Endodermal cell (in vitro differentiated cells): ENCODE results near the gene ABI3. TPM values are rescaled to one million over a fixed set of nuclear protein-coding genes. Genes with fewer than 3 reads are reported as not detected.

Experiments
- DNase-seq: peaks from one replicate; pipeline ENCODE4 v3.0.0-alpha.2; 2017
- H3K27ac ChIP-seq: 2 replicates; pipeline ENCODE4 v1.5.1; 2013; ENCODE audit warnings: mild to moderate bottlenecking, low read depth, low read length, moderate library complexity
- H3K27me3 ChIP-seq: 2 replicates; pipeline ENCODE4 v1.6.1; 2013; ENCODE audit warnings: mild to moderate bottlenecking, low read length, moderate library complexity; ENCODE audit not compliant: insufficient read depth, control insufficient read depth, poor library complexity, severe bottlenecking
- H3K36me3 ChIP-seq: 2 replicates; pipeline ENCODE4 v1.7.0; 2013; ENCODE audit warnings: mild to moderate bottlenecking, low read length, moderate library complexity; ENCODE audit not compliant: control insufficient read depth, insufficient read depth
- H3K4me1 ChIP-seq: one replicate; pipeline ENCODE4 v1.7.0; 2013; ENCODE audit warnings: low read length; ENCODE audit not compliant: control insufficient read depth, insufficient read depth
- H3K4me3 ChIP-seq: 2 replicates; pipeline ENCODE4 v1.5.1; 2013; ENCODE audit warnings: mild to moderate bottlenecking, low read length, moderate library complexity
- H3K9ac ChIP-seq: 2 replicates; pipeline ENCODE4 v1.6.1; 2013; ENCODE audit warnings: mild to moderate bottlenecking, low read length, moderate library complexity; ENCODE audit not compliant: poor library complexity, severe bottlenecking; ENCODE audit errors: extremely low read depth
- H3K9me3 ChIP-seq: 2 replicates; pipeline ENCODE4 v1.6.1; 2013; ENCODE audit warnings: mild to moderate bottlenecking, low read length, moderate library complexity; ENCODE audit not compliant: control insufficient read depth
- H3K27ac Mint-ChIP-seq: 2 replicates; pipeline ENCODE4 v1.8.0; 2020; ENCODE audit warnings: mixed read lengths
- H3K27me3 Mint-ChIP-seq: 2 replicates; pipeline ENCODE4 v1.8.0; 2021; ENCODE audit warnings: mild to moderate bottlenecking, mixed read lengths; ENCODE audit not compliant: insufficient read depth
- H3K36me3 Mint-ChIP-seq: 2 replicates; pipeline ENCODE4 v1.8.0; 2020; ENCODE audit warnings: low read depth, mixed read lengths
- H3K4me1 Mint-ChIP-seq: 2 replicates; pipeline ENCODE4 v1.8.0; 2020; ENCODE audit warnings: mixed read lengths
- H3K4me3 Mint-ChIP-seq: 2 replicates; pipeline ENCODE4 v1.8.0; 2020; ENCODE audit warnings: mild to moderate bottlenecking, moderate library complexity, mixed read lengths
- H3K9me3 Mint-ChIP-seq: 2 replicates; pipeline ENCODE4 v1.8.0; 2020; ENCODE audit warnings: mild to moderate bottlenecking, mixed read lengths
- CTCF ChIP-seq: fragments of 200-600 bp; sonication (generic); conservative IDR thresholded peaks from 2 replicates; pipeline ENCODE4 v1.5.0; 2021; ENCODE audit warnings: antibody characterized with exemption, mild to moderate bottlenecking
- WGBS, 2 experiments: methylation state at CpG; one replicate each; pipeline versions ENCODE4 v1.1.5 to v1.1.7; 2013; ENCODE audit warnings: missing lambda C conversion rate in 2 of 2, mixed read lengths in 1 of 2; ENCODE audit not compliant: insufficient coverage in 1 of 2, insufficient read length in 1 of 2; 5-methylcytosine and 5-hydroxymethylcytosine counted together
- total RNA-seq, 2 donors: library from RNA; stranded (reverse); fragmentation: NEBNext Ultra II Directional in 1 of 2; extraction: Animal tissue kit (Norgen Biotek cat#: 25700) in 1 of 2; gene quantifications; 2 replicates in 1 of 2; 3 replicates in 1 of 2; pipeline ENCODE4 v1.2.1, GENCODE V29; 2021

The ABI3 gene
- total RNA-seq, 2 donors from 2014 or later, result 0.58 to 1.7 TPM

- Histone ChIP-seq H3K27ac (no peak overlapping the region), H3K4me3 (no peak overlapping the region), H3K9ac (no peak overlapping the region), H3K9me3 (no peaks in the 10 kb centered on the region), H3K36me3 (no peaks in the 10 kb centered on the region), H3K27me3 (no peaks in the 10 kb centered on the region), H3K4me1 (no peaks in the 10 kb centered on the region)
- Mint-ChIP-seq H3K27me3 (no peaks in the 10 kb centered on the region), H3K4me3 (no peak overlapping the region), H3K4me1 (peaks cover 1% of the 10 kb centered on the region), H3K36me3 (no peaks in the 10 kb centered on the region), H3K27ac (no peak overlapping the region), H3K9me3 (no peaks in the 10 kb centered on the region)
- no peak for DNase-seq
- whole genome bisulfite sequencing, 2 experiments, result no CpG with 5 or more reads among the region's 1 CpG
- no peak for TF ChIP-seq CTCF
Measured at GRCh38 chr17:49240619-49241018, 30.1 kb downstream of the ABI3 start.

GRCh38 chr17:49241040-49241439, 30.5 kb downstream of the ABI3 start:
- WGBS, 2 experiments, result 94 to 97% methylated on average over 6 of the region's 8 CpGs
- H3K36me3 Mint-ChIP-seq, result no peaks in the 10 kb centered on the region
- Histone ChIP-seq H3K4me1 (no peaks in the 10 kb centered on the region), H3K36me3 (no peaks in the 10 kb centered on the region), H3K9ac (no peak overlapping the region), H3K27me3 (no peaks in the 10 kb centered on the region), H3K4me3 (no peak overlapping the region), H3K9me3 (no peaks in the 10 kb centered on the region), H3K27ac (no peak overlapping the region)
- peaks cover 1% of the 10 kb centered on the region for H3K4me1 Mint-ChIP-seq
- no peaks in the 10 kb centered on the region for H3K27me3 Mint-ChIP-seq
- no peak for TF ChIP-seq CTCF
- H3K9me3 Mint-ChIP-seq, result no peaks in the 10 kb centered on the region
- no peak overlapping the region for H3K4me3 Mint-ChIP-seq
- H3K27ac Mint-ChIP-seq, result no peak overlapping the region
- no peak for DNase-seq

- H3K36me3 ChIP-seq, result no peaks in the 10 kb centered on the region
- H3K27me3 Mint-ChIP-seq, result no peaks in the 10 kb centered on the region
- H3K36me3 Mint-ChIP-seq, result no peaks in the 10 kb centered on the region
- no peaks in the 10 kb centered on the region for H3K9me3 Mint-ChIP-seq
- no peak overlapping the region for H3K9ac ChIP-seq
- no peak overlapping the region for H3K4me3 Mint-ChIP-seq
- H3K27ac Mint-ChIP-seq, result no peak overlapping the region
- H3K4me3 ChIP-seq, result no peak overlapping the region
- H3K4me1 Mint-ChIP-seq, result peaks cover under 1% of the 10 kb centered on the region
- WGBS, 2 experiments, result 93 to 95% methylated on average over 5 to 9 of the region's 9 CpGs
- no peak for TF ChIP-seq CTCF
- H3K27ac ChIP-seq, result no peak overlapping the region
- no peaks in the 10 kb centered on the region for H3K9me3 ChIP-seq
- no peaks in the 10 kb centered on the region for H3K27me3 ChIP-seq
- H3K4me1 ChIP-seq, result no peaks in the 10 kb centered on the region
- DNase-seq, result no peak
Measured at GRCh38 chr17:49241692-49242397, 31.3 kb downstream of the ABI3 start.
